ENCODE data around the gene GPSM1.

GPSM1 gene

DNA sequence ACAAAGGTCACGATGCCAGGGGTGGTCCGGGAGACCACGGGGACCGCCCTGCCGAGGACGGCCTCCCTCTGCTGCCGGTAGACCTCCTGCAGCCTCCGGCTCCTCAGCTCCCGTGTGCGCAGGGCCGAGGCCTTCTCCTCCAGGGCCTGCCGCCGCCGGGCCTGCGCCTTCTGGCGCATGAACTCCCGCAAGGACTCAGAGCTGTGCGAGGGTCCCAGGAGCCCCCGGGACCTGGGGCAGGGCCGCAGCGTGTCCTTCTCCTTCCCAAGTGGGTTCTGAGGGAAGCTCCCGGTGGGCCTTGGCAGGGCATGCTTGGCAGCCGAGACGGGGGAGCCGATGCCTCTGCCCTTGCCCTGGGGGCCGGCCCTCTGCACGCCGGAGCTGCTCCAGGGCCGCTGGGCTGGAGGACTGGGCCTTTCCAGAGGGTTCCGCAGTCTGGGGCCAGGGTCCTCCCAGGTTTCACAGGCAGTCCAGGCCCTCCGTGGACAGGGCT is 36.8 kb upstream of the GPSM1 start:
- no peak for DNase-seq (ENCODE audit: low read depth)

DNA sequence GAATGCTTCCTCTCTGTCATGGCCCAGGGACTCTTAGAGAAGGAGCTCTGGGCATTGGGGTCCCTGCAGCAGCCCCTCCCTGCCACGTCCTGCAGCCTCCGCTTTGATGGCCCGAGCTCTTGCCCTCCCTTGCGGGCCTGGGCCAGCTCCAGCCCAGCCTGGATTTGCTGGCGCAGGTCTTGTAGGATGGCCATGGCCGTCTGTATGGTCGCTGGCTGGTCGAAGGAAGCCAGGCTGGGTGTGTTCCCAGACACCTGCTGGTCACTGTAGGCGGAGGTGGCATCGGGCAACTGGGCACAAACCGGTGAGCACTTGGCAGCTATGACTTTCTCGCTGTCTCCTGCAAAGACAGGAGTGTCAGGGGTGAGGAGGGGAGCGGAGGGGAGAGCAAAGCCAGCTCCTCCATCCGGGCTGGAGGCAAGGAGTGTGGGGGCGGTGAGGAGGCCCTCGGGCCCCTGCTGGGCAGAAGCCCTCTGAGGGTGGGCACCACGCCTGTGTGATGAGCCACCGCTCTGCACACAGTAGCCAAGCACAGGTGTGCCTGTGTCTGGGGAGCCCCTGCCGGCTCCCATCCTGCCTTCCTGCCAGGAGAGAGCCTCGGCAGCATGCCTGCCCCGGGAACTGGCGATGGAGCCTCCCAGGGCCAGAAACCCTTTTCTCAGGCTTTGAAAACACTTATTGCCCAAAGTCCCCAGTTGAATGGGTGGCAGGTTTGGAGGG is 35.9 kb upstream of the GPSM1 start:
- no peak for DNase-seq (ENCODE audit: low read depth)

DNA sequence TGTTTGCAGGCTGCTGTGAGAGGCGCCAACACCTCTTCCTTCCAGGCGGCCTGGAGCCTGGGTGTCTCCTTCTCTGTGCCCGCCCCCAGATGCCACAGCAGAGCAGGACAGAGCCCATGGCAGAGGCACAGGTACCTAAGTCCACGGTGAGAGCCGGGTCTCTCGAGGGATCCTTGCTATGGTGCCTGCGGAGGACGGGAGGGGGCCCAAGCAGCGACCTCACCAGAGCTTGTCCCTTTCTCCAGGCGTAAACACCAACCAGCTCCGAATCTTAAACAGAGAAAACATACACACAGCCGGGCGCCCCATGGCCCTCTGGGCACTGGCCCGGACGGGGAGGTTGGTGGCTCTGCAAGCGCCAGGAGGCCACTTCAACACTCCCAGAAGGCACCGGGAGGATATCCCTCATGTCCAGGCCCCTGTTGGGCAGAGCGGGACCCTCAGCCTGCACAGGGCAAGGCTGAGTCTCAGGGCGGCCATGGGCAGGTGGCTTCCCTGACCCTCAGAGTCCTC is 35.3 kb upstream of the GPSM1 start:
- no peak for DNase-seq (ENCODE audit: low read depth)

DNA sequence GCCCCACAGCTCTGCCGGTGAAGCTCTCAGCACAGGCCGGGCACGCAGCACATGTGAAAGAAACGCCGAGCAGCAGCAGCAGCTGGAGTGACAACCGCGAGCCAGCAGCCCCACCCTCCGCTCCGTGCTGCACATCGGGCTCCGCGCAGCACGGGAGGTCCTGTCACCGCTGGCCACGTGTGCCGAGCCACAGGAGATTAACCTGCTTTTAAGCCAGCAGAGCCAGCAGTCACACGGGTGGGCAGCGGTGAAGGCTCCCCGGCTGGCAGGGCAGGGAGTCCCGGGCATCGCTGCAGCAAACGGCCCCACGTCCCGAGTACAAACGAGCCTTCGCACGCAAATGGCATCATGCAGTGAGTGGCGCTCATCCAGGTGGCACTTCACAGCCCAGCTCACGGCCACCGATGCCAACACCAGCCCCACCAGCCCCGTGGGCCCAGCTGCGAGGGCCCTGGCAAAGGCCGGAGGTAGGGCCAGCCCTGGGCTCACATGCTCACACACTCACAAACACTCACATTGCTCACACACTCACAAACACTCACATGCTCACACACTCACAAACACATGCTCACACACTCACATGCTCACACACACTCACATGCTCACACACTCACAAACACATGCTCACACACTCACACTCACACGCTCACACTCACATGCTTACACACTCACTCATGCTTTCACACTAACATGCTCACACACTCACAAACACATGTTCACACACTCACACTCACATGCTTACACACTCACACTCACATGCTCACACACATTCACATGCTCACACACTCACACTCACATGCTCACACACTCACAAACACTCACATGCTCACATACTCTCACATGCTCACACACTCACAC is 34.5 kb upstream of the GPSM1 start:
- DNase-seq (ENCODE audit: low read depth), result no peak

GRCh38 chr9:136293476-136294077 is 33.8 kb upstream of the GPSM1 start:
- DNase-seq (ENCODE audit: low read depth), result no peak

GRCh38 chr9:136294437-136294836 is 32.9 kb upstream of the GPSM1 start:
- DNase-seq (ENCODE audit: low read depth), result no peak

DNA sequence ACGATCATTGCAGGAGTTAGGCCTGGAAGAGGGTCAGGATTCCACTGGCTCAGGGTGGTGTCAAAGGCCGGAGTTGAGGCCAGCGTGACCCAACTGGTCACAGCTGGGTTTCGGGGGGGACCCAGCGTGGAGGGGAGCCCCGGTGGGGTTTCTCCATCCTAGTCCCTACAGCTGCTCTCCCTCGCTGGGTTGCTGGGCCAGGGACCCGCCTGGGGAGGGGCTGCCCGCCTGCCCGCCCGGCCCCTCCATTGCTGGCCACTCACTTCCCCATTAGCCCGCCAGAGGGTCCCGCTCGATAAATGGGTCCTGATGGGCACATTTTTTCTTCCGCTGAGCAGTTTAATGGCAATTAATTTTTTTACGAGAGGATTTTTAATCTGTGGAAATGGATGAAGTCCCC is 32.3 kb upstream of the GPSM1 start:
- no peak for DNase-seq (ENCODE audit: low read depth)

DNA sequence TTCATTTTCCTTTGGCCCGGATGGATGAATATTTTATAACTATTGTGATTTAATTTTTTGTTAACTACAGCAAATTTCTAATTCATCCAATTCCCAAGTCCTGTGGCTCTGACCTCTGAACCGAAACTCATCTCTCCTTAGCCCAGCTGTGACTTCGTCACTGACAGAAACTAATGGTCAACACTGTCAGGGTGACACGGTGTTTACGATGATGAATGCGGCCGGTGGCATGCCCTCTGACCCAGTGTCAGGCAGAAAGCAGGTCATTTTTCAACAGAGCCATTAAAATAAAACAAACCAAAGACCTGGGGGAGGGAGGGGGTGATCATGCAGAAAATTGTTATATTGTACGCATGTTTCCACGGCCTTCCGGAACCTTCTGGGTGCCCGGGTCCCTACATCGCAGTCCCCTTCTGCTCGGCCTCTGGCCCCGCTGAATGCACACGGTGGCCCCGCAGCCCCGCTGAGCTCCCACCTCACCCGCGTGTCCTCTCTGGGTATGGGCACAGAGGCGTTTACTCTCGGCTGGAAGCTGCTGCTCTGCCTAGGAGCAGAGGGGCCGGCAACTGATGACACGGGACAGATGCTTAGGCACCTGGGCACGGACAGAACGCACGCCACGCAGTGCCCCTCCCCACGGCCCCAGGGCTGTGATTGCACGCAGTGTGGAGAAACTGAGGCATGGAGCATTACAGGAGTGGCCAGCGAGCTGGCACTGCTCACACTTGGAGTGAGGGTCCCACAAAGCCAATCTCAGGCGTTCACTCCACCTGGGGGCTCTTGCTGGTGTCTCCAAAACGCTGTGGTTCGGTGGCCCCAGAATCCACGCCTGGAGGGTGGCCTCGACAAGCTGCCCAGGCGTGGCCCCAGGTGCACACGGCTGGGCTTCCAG is 31.6 kb upstream of the GPSM1 start:
- no peak for DNase-seq (ENCODE audit: low read depth)

DNA sequence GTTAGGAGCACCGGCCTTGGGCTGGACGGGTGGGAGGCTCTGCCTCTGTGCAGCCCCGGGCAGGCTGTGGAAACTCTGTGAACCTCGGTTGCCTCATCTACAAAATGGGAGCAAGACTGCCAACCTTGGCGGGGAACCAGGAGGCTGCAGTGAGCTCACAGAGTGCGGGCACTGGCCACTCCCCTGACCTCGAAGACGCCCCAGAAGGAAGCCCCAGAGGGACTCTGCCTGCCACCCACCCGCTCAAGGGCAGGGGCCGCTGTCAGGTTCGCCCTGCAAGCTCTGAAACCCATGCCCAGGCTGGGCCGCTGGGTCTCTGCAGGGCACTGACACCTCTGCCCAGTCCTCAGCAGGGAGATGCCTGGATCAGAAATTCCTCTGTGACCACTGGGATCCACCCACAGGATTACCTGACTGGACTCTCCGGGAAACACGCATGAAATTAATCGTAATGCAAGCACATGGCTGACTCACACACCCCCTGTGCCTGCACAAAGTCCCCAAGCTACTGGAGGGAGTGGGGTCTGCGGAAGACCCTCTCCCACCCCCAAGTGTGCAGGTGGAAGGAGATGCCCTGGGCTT is 30.8 kb upstream of the GPSM1 start:
- no peak for DNase-seq (ENCODE audit: low read depth)

GRCh38 chr9:136297016-136297691 is 30.2 kb upstream of the GPSM1 start:
- DNase-seq (ENCODE audit: low read depth), result no peak

DNA sequence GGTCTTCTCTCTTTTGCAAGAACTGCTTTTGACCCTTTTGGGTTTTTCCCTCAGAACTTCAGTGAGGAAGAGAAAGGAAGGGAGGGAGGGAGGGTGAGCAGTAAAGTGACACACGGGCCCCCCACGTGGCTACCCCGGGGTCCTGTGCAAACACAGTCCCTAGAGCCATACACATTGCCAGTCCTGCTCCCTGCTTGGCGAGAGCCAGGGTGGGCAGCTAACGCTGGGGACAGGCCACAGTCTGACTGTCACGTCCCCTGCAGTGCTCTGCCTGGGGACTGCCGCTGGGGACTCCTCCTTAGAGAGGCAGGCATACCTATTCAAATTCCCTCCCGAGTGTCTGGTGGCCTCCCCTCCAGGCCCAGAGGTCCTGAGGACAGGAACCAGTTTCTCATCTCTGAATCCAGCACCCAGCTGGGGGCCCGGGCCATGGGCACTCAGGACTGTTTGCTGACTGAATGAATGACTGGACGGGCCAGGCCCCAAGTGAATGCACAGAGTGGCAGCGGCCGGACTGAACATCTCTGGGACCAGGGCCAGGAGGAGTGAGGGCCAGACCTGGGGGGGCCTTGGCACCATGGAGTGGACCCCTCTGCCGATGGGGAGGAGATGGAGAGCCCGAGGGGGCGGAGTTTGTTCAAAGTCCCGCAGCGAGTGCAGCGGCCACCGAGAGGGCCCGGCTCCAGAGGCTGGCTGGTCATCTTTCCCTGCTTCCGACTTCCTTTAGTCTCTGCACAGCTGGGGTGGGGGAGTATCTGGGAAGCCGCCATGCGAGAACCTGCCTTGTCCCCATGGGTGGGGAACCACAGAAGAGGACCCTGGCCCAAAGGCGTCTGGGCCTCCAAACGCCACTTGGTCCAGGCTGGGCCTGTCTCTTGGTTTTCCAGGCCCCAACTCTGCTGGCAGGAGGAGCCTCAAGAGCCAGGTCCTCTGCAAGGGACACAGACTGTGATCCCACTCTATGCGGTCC is 29.3 kb upstream of the GPSM1 start:
- DNase-seq (ENCODE audit: low read depth), result no peak

DNA sequence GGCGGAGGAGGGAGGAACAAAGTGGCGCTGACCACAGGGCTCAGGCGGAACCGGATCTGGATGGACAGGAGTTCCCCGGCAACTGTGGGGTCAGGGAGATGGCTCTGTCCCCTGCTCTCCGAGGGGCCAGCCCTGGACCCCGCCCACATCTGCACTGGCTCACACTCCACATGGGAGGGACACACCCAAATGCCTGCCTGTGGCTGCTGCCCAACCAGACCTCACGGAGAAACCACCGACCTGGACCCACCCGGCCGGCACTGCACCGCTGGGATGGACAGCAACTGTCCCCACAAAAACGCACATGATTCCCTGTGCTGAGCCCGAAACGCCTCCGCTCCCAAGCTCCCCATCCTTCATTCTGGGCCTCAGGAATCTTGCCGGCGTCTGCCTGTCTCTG is 28.2 kb upstream of the GPSM1 start:
- DNase-seq (ENCODE audit: low read depth), result no peak

- no peak for DNase-seq (ENCODE audit: low read depth)
These were observed 27.8 kb upstream of the GPSM1 start for GRCh38 chr9:136299541-136299940.

GRCh38 chr9:136300016-136300545 is 27.3 kb upstream of the GPSM1 start:
- no peak for DNase-seq (ENCODE audit: low read depth)

- no peak for DNase-seq (ENCODE audit: low read depth)
These were observed 26.5 kb upstream of the GPSM1 start for GRCh38 chr9:136300866-136301265.

- DNase-seq (ENCODE audit: low read depth), result no peak
These were observed 24.8 kb upstream of the GPSM1 start for GRCh38 chr9:136302527-136302926.

GRCh38 chr9:136303066-136303824 is 24.1 kb upstream of the GPSM1 start:
- no peak for DNase-seq (ENCODE audit: low read depth)

- no peak for DNase-seq (ENCODE audit: low read depth)
These were observed 23.4 kb upstream of the GPSM1 start, which contains the start of gene CCDC187 for GRCh38 chr9:136303825-136304416. Gene CCDC187, minus strand, starts transcription at chr9:136304094. Its CDS starts 264 bp downstream, at chr9:136303830.

Data from T follicular helper cell (primary cell).